ENCODE data around the gene ENTPD3. TPM values are rescaled to one million over a fixed set of nuclear protein-coding genes. Genes with fewer than 3 reads are reported as not detected.

Gene ENTPD3
- total RNA-seq, 1 experiment from 2014 or later = not detected

DNA sequence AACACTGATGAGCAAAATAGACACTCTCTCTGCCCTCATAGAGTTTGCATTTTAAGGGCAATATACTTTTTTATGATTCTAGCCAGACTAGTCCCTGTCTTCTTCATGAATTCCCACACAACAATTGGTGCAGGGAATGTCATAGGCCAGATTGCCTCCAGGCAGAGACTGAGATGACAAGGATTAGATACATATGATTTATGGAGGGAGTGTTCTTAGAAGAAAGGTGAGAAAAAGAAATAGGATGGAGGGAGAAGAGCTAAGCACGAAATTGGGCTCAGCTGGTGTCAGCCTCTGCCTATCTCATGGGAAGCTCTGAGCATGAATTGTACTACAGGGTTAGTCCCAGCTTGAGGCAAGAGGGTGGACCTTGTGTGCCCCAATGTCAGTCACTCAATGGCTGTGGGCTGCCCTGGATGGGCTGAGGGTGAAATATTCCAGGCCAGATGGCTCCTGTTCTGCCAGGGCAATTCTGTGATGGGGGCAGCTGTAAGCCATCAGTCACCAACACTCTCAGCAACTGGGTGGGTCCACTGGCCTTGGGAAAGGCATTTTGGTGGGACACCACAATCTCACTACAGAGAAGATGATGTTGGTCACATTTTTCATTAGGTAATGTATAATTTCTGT is 46.3 kb upstream of the ENTPD3 start:
- Histone ChIP-seq H4K91ac (ENCODE audit: insufficient read length, low read depth, low read length) (no peak overlapping the region), H2AK5ac (ENCODE audit: insufficient read length, low read length) (no peak overlapping the region), H3K9ac (ENCODE audit: extremely low read depth, insufficient read length, low read length) (no peak overlapping the region), H3K4me1 (ENCODE audit: insufficient read depth, low read length) (no peaks in the 10 kb centered on the region), H3K79me1 (ENCODE audit: insufficient read depth, low read depth, low read length, poor library complexity, severe bottlenecking) (no peaks in the 10 kb centered on the region), H2AFZ (ENCODE audit: low read length) (no peak overlapping the region), H3K23me2 (ENCODE audit: insufficient read length, low read depth, low read length, poor library complexity, severe bottlenecking) (no peaks in the 10 kb centered on the region), H3T11ph (ENCODE audit: low read length) (no peak overlapping the region), H3K27ac (ENCODE audit: insufficient read length, low read depth, low read length) (no peak overlapping the region), H3K14ac (ENCODE audit: insufficient read depth, low read length) (no peak overlapping the region), H3K27me3 (ENCODE audit: insufficient read depth, low read length) (no peaks in the 10 kb centered on the region), H3K79me2 (ENCODE audit: insufficient read depth, low read length) (no peaks in the 10 kb centered on the region), H2BK120ac (ENCODE audit: low read depth, low read length, poor library complexity, severe bottlenecking) (no peak overlapping the region), H3K18ac (ENCODE audit: insufficient read length, low read depth, low read length) (no peak overlapping the region), H3K4ac (ENCODE audit: low read depth, low read length) (no peak overlapping the region), H3K9me3 (ENCODE audit: control insufficient read depth, low read depth, low read length) (no peaks in the 10 kb centered on the region), H4K5ac (ENCODE audit: insufficient read length, low read depth, low read length) (no peak overlapping the region), H4K8ac (replicated peaks; ENCODE audit: insufficient read length, low read depth, low read length) (no peak overlapping the region), H3K56ac (ENCODE audit: insufficient read length, low read depth, low read length) (no peak overlapping the region), H2BK15ac (ENCODE audit: low read depth, low read length) (no peak overlapping the region), H3K23ac (ENCODE audit: insufficient read length, low read depth, low read length) (no peak overlapping the region), H2BK5ac (ENCODE audit: insufficient read length, low read length) (no peak overlapping the region), H2BK12ac (ENCODE audit: insufficient read length, low read depth, low read length) (no peak overlapping the region), H3K4me2 (ENCODE audit: insufficient read depth, insufficient read length, low read length) (no peak overlapping the region), H4K20me1 (ENCODE audit: control insufficient read depth, insufficient read depth, insufficient read length) (no peaks in the 10 kb centered on the region), H2BK20ac (ENCODE audit: low read depth, low read length, poor library complexity, severe bottlenecking) (no peak overlapping the region)
- DNase-seq = no peak
- Mint-ChIP-seq H3K27ac (no peak overlapping the region), H3K4me1 (peaks cover 0 to 3% of the 10 kb centered on the region in 2 experiments; a peak in 1 of 4 replicates), H3K36me3 (ENCODE audit: insufficient read depth in 1 of 3, low read depth in 3 of 3) (no peaks in the 10 kb centered on the region), H3K9me3 (peaks cover 0 to 1% of the 10 kb centered on the region in 2 experiments; a peak in 2 of 5 replicates), H3K27me3 (ENCODE audit: low read depth) (peaks cover 2% of the 10 kb centered on the region; the same call in 1 of the 2 replicates), H3K4me3 (no peak overlapping the region)
- WGBS (ENCODE audit: extremely low coverage, insufficient read length, low lambda C conversion rate) = no CpG with 5 or more reads among the region's 1 CpG
- TF ChIP-seq, protein P1, sequence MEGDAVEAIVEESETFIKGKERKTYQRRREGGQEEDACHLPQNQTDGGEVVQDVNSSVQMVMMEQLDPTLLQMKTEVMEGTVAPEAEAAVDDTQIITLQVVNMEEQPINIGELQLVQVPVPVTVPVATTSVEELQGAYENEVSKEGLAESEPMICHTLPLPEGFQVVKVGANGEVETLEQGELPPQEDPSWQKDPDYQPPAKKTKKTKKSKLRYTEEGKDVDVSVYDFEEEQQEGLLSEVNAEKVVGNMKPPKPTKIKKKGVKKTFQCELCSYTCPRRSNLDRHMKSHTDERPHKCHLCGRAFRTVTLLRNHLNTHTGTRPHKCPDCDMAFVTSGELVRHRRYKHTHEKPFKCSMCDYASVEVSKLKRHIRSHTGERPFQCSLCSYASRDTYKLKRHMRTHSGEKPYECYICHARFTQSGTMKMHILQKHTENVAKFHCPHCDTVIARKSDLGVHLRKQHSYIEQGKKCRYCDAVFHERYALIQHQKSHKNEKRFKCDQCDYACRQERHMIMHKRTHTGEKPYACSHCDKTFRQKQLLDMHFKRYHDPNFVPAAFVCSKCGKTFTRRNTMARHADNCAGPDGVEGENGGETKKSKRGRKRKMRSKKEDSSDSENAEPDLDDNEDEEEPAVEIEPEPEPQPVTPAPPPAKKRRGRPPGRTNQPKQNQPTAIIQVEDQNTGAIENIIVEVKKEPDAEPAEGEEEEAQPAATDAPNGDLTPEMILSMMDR (conservative IDR thresholded peaks at IDR 0.05) = no peak

All from H9 (cell line).